Stimulated activated CD4-positive, alpha-beta T cell treated with anti-CD3 and anti-CD28 coated beads, Interleukin-4, amount 100 ng/mL, for 1 hour (primary cell): ENCODE results near the gene CCDC27.

Experiments used
- DNase-seq: peaks from one replicate; pipeline ENCODE4 v3.0.0-alpha.2; 2020

The CCDC27 gene

GRCh38 chr1:3752400-3752945, at the start of gene CCDC27:
CCDC27 (plus strand) TSS chr1:3752450; CDS start chr1:3752482, 32 bp downstream.
- no peak for DNase-seq

- DNase-seq, result no peak
Observed at GRCh38 chr1:3702528-3702927, 49.7 kb upstream of the CCDC27 start.

GRCh38 chr1:3702990-3703728, 49.1 kb upstream of the CCDC27 start:
- DNase-seq, result no peak

- no peak for DNase-seq
Observed at GRCh38 chr1:3703786-3704371, 48.4 kb upstream of the CCDC27 start.

GRCh38 chr1:3705341-3705950, 46.8 kb upstream of the CCDC27 start:
- no peak for DNase-seq

GRCh38 chr1:3706651-3707297, 45.5 kb upstream of the CCDC27 start:
- no peak for DNase-seq

- DNase-seq, result no peak
Observed at GRCh38 chr1:3707298-3707938, 44.8 kb upstream of the CCDC27 start.

GRCh38 chr1:3707939-3708328, 44.3 kb upstream of the CCDC27 start:
- no peak for DNase-seq

- DNase-seq, result no peak
Observed at GRCh38 chr1:3708791-3709190, 43.5 kb upstream of the CCDC27 start.

- no peak for DNase-seq
Observed at GRCh38 chr1:3710251-3710650, 42.0 kb upstream of the CCDC27 start.

GRCh38 chr1:3711381-3711779, 40.9 kb upstream of the CCDC27 start:
- no peak for DNase-seq

- DNase-seq, result no peak
Observed at GRCh38 chr1:3711780-3712451, 40.3 kb upstream of the CCDC27 start.

- no peak for DNase-seq
Observed at GRCh38 chr1:3712573-3713535, 39.4 kb upstream of the CCDC27 start.

- DNase-seq, result no peak
Observed at GRCh38 chr1:3713840-3714239, 38.4 kb upstream of the CCDC27 start.

GRCh38 chr1:3714284-3714741, 37.9 kb upstream of the CCDC27 start:
- no peak for DNase-seq

- no peak for DNase-seq
Observed at GRCh38 chr1:3714814-3715213, 37.4 kb upstream of the CCDC27 start.

- no peak for DNase-seq
Observed at GRCh38 chr1:3716351-3716750, 35.9 kb upstream of the CCDC27 start.

- DNase-seq, result no peak
Observed at GRCh38 chr1:3717041-3717714, 35.1 kb upstream of the CCDC27 start.

- DNase-seq, result peak; percentile 22
Observed at GRCh38 chr1:3717715-3718601, 34.3 kb upstream of the CCDC27 start.
